NOMO-1 treated with DMSO at 0.1 percent for 48 hours (cell line): ENCODE measurements around the gene FGF2.
A peak's percentile ranks its signal among the peaks of the same experiment; 100 is the strongest.
"Not testable (repeated sequence)": the region's sequence is repeated elsewhere in the genome, so short reads cannot be mapped to it uniquely, and the experiment has no call there.

Experiments
- DNase-seq: peaks from one replicate; lab custom pipeline; 2025; ENCODE audit not compliant: unreplicated experiment; lab: John Stamatoyannopoulos, UW

The FGF2 gene

GRCh38 chr4:122812823-122813222 lies 13.8 kb upstream of the FGF2 start:
- DNase-seq, result not testable (repeated sequence)

GRCh38 chr4:122814426-122814825 lies 12.2 kb upstream of the FGF2 start:
- DNase-seq, result no peak

DNA sequence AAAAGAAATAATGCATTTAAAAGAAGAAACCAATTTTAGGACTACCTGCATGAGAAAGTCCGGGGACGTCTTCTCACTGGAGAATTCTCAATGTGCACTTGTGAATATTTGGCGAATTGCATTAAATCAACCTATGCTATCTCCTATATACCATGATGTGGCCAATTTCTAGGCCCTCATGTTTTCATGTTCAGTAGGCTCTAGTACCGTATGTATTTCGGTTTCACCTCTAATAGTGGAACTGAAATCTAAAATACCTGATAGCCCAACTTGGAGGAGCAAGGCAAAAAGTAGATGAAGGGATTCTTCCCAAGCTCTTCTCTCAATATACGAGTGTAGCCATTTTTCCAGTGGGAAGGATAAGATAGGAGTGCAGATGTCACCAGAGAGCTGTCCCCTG lies 11.4 kb upstream of the FGF2 start:
- no peak for DNase-seq

GRCh38 chr4:122816476-122816875 lies 10.2 kb upstream of the FGF2 start:
- no peak for DNase-seq

GRCh38 chr4:122819708-122820449 lies 6.8 kb upstream of the FGF2 start:
- peak; percentile 18 for DNase-seq

DNA sequence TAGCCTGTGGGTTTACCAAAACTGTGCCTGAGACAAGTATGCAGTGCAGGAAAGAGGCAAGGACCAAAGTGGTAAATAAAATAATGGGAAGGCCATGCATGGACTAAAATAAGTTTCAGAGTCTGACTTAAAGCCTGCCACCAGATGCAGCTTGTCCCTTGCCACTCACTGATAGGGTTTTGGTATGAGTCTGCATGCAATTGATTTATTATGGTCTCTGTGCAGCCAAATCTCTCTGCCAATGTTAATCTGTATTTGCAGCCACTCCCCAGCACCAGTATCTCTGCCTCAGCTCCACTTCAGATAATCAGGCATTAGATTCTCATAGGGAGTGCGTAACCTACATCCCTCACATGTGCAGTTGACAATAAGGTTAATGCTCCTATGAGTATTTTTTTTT lies 5.5 kb upstream of the FGF2 start:
- no peak for DNase-seq

- no peak for DNase-seq
Measured at GRCh38 chr4:122822466-122822865, 4.2 kb upstream of the FGF2 start.

- no peak for DNase-seq
Measured at GRCh38 chr4:122823476-122823875, 3.2 kb upstream of the FGF2 start.

DNA sequence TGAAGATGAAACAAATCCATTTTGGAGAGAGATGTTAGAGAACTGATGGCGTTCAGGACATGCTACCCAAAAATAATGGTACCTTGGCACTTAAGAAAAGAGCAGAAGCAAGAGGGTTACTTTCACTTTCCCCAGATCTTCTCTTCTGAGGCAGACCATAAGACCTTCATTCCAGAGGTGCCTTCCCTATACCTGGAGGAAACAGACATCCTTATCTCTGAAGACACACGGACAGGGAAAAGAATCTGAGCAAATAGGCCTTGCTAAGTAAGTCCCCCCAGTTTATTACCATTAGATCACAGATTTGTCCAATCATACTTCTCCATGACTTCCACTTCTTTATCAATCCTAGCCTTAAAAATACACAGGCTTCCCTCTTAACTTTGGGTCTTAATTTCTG lies 2.0 kb upstream of the FGF2 start:
- no peak for DNase-seq

DNA sequence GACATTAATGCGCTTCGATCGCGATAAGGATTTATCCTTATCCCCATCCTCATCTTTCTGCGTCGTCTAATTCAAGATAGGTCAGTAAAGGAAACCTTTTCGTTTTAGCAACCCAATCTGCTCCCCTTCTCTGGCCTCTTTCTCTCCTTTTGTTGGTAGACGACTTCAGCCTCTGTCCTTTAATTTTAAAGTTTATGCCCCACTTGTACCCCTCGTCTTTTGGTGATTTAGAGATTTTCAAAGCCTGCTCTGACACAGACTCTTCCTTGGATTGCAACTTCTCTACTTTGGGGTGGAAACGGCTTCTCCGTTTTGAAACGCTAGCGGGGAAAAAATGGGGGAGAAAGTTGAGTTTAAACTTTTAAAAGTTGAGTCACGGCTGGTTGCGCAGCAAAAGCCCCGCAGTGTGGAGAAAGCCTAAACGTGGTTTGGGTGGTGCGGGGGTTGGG lies 528 bp upstream of the FGF2 start:
- DNase-seq, result no peak

GRCh38 chr4:122827258-122827878 lies 737 bp downstream of the FGF2 start:
- DNase-seq, result no peak

GRCh38 chr4:122827879-122828601 lies 1.4 kb downstream of the FGF2 start:
- DNase-seq, result peak; percentile 28

- DNase-seq, result no peak
Measured at GRCh38 chr4:122830426-122831095, 3.9 kb downstream of the FGF2 start.

- no peak for DNase-seq
Measured at GRCh38 chr4:122831515-122832196, 5.0 kb downstream of the FGF2 start.

GRCh38 chr4:122832732-122833131 lies 6.1 kb downstream of the FGF2 start:
- DNase-seq, result no peak

GRCh38 chr4:122833999-122834398 lies 7.4 kb downstream of the FGF2 start:
- DNase-seq, result no peak

- DNase-seq, result no peak
Measured at GRCh38 chr4:122836941-122837340, 10.3 kb downstream of the FGF2 start.

DNA sequence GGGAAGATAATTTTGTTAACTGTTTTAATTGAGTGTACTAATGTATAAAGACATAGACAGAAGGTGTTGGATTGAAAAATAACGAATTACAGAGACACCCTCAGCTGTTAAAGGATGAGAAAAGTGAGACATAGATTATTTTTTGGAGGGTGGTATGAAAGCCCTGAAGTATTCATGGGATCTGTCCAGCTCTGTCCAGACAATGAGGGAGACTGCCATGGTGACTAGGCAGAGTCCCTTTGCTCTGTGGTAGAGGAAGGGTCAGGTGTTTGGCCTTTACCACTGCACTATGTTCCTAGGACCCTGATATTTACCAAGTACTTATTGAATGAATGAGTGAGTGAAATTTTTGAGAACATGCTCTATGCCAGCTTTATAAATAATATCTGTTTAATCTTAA lies 11.4 kb downstream of the FGF2 start:
- no peak for DNase-seq

GRCh38 chr4:122842392-122842791 lies 15.8 kb downstream of the FGF2 start:
- no peak for DNase-seq

GRCh38 chr4:122842984-122843531 lies 16.4 kb downstream of the FGF2 start:
- DNase-seq, result no peak

DNA sequence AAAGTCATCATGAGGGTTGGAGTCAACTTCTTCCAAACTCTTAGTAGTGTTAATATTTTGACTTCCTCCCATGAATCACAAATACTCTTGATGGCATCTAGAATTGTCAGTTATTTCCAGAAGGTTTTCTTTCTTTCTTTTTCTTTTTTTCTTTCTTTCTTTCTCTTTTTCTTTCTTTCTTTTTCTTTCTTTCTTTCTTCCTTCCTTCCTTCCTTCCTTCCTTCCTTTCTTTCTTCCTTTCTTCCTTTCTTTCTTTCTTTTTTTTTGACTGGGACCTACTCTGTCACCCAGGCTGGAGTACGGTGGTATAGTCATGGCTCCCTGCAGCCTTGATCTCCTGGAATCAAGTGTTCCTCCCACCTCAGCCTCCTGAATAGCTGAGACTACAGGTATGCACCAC lies 17.8 kb downstream of the FGF2 start:
- not testable (repeated sequence) for DNase-seq
